IPS-18c (cell line): Measurements from ENCODE around the gene OR10H1.
"Not testable (repeated sequence)": the region's sequence is repeated elsewhere in the genome, so short reads cannot be mapped to it uniquely, and the experiment has no call there.

Source experiments
- H3K4me3 ChIP-seq: 2 replicates; pipeline ENCODE4 v1.7.0; 2013; ENCODE audit warnings: low read depth, mild to moderate bottlenecking, low read length, moderate library complexity; ENCODE audit not compliant: insufficient read depth
- H3K9me3 ChIP-seq: one replicate; pipeline ENCODE4 v1.6.1; 2013; ENCODE audit warnings: mild to moderate bottlenecking, low read length, moderate library complexity; ENCODE audit not compliant: control insufficient read depth, insufficient read depth

OR10H1 gene

DNA sequence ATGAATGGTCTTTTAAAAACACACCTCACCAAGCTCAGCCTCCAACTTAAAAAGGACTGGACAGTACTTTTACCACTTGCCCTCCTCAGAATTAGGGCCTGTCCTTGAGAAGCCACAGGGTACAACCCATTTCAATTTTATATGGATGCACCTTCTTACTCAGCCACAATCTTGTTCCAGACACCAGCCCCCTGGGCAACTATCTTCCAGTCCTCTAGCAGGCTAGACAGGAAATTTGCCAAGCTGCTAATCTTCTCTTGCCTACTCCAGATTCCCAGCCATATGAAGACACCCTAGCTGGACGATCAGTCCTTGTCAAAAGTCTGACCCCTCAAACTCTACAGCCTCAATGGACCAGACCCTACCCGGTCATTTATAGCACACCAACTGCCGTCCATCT, 18.8 kb upstream of the OR10H1 start:
- peaks cover 13% of the 10 kb centered on the region for H3K9me3 ChIP-seq
- H3K4me3 ChIP-seq: not testable (repeated sequence)

- Histone ChIP-seq H3K9me3 (peaks cover 16% of the 10 kb centered on the region), H3K4me3 (no peak overlapping the region)
These were observed 16.2 kb upstream of the OR10H1 start for GRCh38 chr19:15831626-15832025.

- Histone ChIP-seq H3K4me3 (no peak overlapping the region), H3K9me3 (peaks cover 10% of the 10 kb centered on the region)
These were observed 14.3 kb upstream of the OR10H1 start for GRCh38 chr19:15829786-15830185.

GRCh38 chr19:15829306-15829698, 13.8 kb upstream of the OR10H1 start:
- H3K4me3 ChIP-seq: no peak overlapping the region
- peaks cover 10% of the 10 kb centered on the region for H3K9me3 ChIP-seq

GRCh38 chr19:15828611-15829305, 13.3 kb upstream of the OR10H1 start:
- not testable (repeated sequence) for H3K9me3 ChIP-seq, H3K4me3 ChIP-seq

DNA sequence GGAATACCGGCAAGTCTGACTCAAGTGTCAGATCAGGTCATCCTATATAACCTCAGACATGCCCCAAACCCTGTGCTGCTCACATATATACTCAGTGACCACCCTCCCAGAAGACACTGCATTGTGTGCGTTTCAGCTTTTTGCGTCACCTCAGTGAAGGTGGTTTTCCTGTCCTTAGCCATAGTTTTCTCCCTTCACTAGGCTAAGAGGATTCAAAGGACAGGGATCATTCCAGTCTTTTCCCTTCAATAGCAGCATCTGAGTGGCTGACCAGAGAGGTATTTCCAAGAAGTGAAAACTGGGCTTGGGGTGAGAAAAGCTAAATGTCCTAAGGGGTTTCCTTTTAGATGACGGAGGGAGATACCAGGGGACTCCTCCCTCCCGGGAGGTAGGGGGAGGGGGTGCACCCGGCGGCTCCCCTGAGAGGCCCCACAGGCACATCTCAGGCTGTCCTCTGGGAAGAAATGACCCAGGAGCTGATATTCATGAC, 12.7 kb upstream of the OR10H1 start:
- H3K4me3 ChIP-seq: no peak overlapping the region
- H3K9me3 ChIP-seq: peaks cover 6% of the 10 kb centered on the region

- peaks cover 8% of the 10 kb centered on the region for H3K9me3 ChIP-seq
- no peak overlapping the region for H3K4me3 ChIP-seq
These were observed 10.3 kb upstream of the OR10H1 start for GRCh38 chr19:15825753-15826152.

- peaks cover 6% of the 10 kb centered on the region for H3K9me3 ChIP-seq
- no peak overlapping the region for H3K4me3 ChIP-seq
These were observed 5.2 kb upstream of the OR10H1 start for GRCh38 chr19:15820646-15821045.

GRCh38 chr19:15813916-15814315, 1.5 kb downstream of the OR10H1 start:
- Histone ChIP-seq H3K4me3 (no peak overlapping the region), H3K9me3 (peaks cover 3% of the 10 kb centered on the region)

DNA sequence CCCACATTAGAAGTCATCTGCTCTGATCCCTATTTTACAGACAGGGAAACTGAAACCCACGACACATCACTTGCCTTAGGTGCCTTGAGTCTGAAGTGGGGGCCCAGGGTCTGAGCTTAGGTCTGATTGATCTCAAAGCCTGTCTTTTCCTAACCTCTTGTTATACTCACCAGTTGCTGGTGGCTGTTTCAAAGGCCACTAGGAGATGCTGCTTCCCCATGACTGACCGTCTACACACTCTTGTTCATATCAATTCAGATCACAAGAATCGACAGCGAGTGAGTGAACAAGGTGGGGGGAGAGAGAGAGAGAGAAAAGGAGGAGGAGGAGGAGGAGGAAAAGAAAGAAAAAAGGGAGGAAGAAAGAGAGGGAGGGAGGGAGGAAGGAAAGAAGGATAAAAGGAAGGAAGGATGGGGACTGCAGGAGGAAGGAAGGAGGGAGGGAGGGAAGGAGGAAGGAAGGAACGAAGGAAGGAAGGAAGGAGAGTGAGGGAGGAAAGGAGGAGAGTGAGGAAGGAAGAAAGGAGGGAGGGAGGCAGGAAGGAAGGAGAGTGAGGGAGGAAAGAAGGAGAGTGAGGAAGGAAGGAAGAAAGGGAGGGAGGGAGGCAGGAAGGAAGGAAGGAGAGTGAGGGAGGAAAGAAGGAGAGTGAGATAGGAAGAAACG, 3.3 kb downstream of the OR10H1 start:
- H3K9me3 ChIP-seq: peaks cover 5% of the 10 kb centered on the region
- no peak overlapping the region for H3K4me3 ChIP-seq

DNA sequence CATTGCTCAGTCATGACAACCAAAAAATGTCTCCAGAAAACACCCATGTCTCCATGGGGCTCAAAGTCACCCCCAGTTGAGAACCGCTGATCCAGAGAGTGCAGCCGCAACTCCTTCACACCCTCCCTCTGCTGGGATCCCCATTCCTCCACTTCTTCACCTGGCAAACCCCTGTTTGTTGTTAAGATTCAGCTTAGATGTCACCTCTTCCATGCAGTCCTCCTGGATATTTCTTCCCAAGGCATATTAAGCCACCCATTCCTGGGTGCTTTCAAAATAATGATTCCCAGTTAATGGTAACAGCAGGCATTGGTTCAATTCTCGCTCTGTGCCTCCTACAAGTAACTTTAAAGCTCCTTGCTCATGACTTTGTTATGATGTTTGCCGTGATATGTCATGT, 4.0 kb downstream of the OR10H1 start:
- peaks cover 7% of the 10 kb centered on the region for H3K9me3 ChIP-seq

GRCh38 chr19:15810335-15810734, 5.1 kb downstream of the OR10H1 start:
- Histone ChIP-seq H3K9me3 (peaks cover 7% of the 10 kb centered on the region), H3K4me3 (no peak overlapping the region)

More for the DNA sequence above, 4.0 kb downstream of the OR10H1 start:
- no peak overlapping the region; the same call in 1 of the 2 replicates for H3K4me3 ChIP-seq

GRCh38 chr19:15794279-15794678, 21.2 kb downstream of the OR10H1 start:
- H3K4me3 ChIP-seq: not testable (repeated sequence)
- peaks cover 12% of the 10 kb centered on the region for H3K9me3 ChIP-seq

- H3K4me3 ChIP-seq: no peak overlapping the region
- H3K9me3 ChIP-seq: no peaks in the 10 kb centered on the region
These were observed 25.4 kb downstream of the OR10H1 start for GRCh38 chr19:15790096-15790495.

- Histone ChIP-seq H3K9me3 (no peaks in the 10 kb centered on the region), H3K4me3 (no peak overlapping the region)
These were observed 26.7 kb downstream of the OR10H1 start for GRCh38 chr19:15788594-15789270.

- H3K4me3 ChIP-seq: no peak within 1 kb of the TSS
- H3K9me3 ChIP-seq: no peaks in the 10 kb centered on the region
These were observed 27.8 kb downstream of the OR10H1 start, which contains the start of gene OR10H5 for GRCh38 chr19:15787611-15788155. Gene OR10H5, plus strand, starts transcription at chr19:15787661. Its CDS starts 6,388 bp downstream, at chr19:15794049.

- H3K9me3 ChIP-seq, H3K4me3 ChIP-seq: not testable (repeated sequence)
These were observed 32.6 kb downstream of the OR10H1 start for GRCh38 chr19:15782896-15783295.

- Histone ChIP-seq H3K4me3 (no peak overlapping the region), H3K9me3 (peaks cover 12% of the 10 kb centered on the region)
These were observed 33.3 kb downstream of the OR10H1 start for GRCh38 chr19:15782211-15782610.
